CD14-positive monocyte (primary cell): ENCODE results near the gene HOXC9. TPM values are rescaled to one million over a fixed set of nuclear protein-coding genes. Genes with fewer than 3 reads are reported as not detected.

Source experiments
- DNase-seq, 3 donors: peaks; one replicate each; pipeline ENCODE4 v3.0.0-alpha.2; 2011 to 2022
- H2AFZ ChIP-seq: 2 replicates; pipeline ENCODE4 v1.6.0; 2012; ENCODE audit warnings: mild to moderate bottlenecking, low read depth, low read length, inconsistent platforms; ENCODE audit not compliant: insufficient read depth, poor library complexity, severe bottlenecking
- H3K27ac ChIP-seq, 2 donors: 1 replicate in 1 of 2; 2 replicates in 1 of 2; pipeline ENCODE4 v1.5.1; 2012 to 2013; ENCODE audit warnings: low read length in 2 of 2, control low read depth in 1 of 2, inconsistent platforms in 1 of 2, low read depth in 1 of 2, mild to moderate bottlenecking in 1 of 2
- H3K27me3 ChIP-seq, 2 donors: one replicate each; pipeline versions ENCODE4 v1.6.0 to v1.6.1; 2011 to 2013; ENCODE audit warnings: low read length in 2 of 2; ENCODE audit not compliant: control insufficient read depth in 2 of 2, insufficient read depth in 2 of 2
- H3K36me3 ChIP-seq, 2 donors: replicated peaks in 1 of 2; 1 replicate in 1 of 2; 2 replicates in 1 of 2; pipeline versions ENCODE4 v1.5.1 to v1.6.1; 2012 to 2013; ENCODE audit warnings: low read length in 2 of 2, control low read depth in 1 of 2, inconsistent platforms in 1 of 2, mild to moderate bottlenecking in 1 of 2; ENCODE audit not compliant: insufficient read depth in 2 of 2, control insufficient read depth in 1 of 2
- H3K4me1 ChIP-seq, 2 donors: 1 replicate in 1 of 2; 2 replicates in 1 of 2; pipeline versions ENCODE4 v1.5.1 to v1.6.1; 2012 to 2013; ENCODE audit warnings: low read length in 2 of 2, control low read depth in 1 of 2, inconsistent platforms in 1 of 2, mild to moderate bottlenecking in 1 of 2, moderate library complexity in 1 of 2; ENCODE audit not compliant: insufficient read depth in 2 of 2, control insufficient read depth in 1 of 2
- H3K4me2 ChIP-seq: replicated peaks from 2 replicates; pipeline ENCODE3; 2012; ENCODE audit warnings: low read length, moderate library complexity, mild to moderate bottlenecking; ENCODE audit not compliant: poor library complexity, severe bottlenecking; ENCODE audit errors: extremely low read depth
- H3K4me3 ChIP-seq, 3 experiments: fragments of 200-600 bp in 1 of 3; sonication (generic) in 1 of 3; replicated peaks in 1 of 3; 1 replicate in 2 of 3; 2 replicates in 1 of 3; pipeline ENCODE4 v1.5.1; 2011 to 2013; ENCODE audit warnings: low read length in 3 of 3, mild to moderate bottlenecking in 3 of 3, control low read depth in 2 of 3, low read depth in 2 of 3, inconsistent platforms in 1 of 3, moderate library complexity in 1 of 3
- H3K79me2 ChIP-seq: 2 replicates; pipeline ENCODE4 v1.6.0; 2012; ENCODE audit warnings: mild to moderate bottlenecking, control low read depth, inconsistent platforms, low read length, moderate library complexity; ENCODE audit not compliant: insufficient read depth
- H3K9ac ChIP-seq: 2 replicates; pipeline ENCODE4 v1.6.0; 2017; ENCODE audit warnings: low read length, mild to moderate bottlenecking; ENCODE audit not compliant: insufficient read depth, poor library complexity, severe bottlenecking
- H3K9me3 ChIP-seq, 2 donors: replicated peaks in 1 of 2; 1 replicate in 1 of 2; 2 replicates in 1 of 2; pipeline versions ENCODE4 v1.5.1 to v1.6.1; 2012 to 2013; ENCODE audit warnings: low read length in 2 of 2, control low read depth in 1 of 2; ENCODE audit not compliant: control insufficient read depth in 1 of 2, insufficient read depth in 1 of 2
- H4K20me1 ChIP-seq: 2 replicates; pipeline ENCODE4 v1.6.0; 2012; ENCODE audit warnings: mild to moderate bottlenecking, low read length, control low read depth, moderate library complexity; ENCODE audit not compliant: insufficient read depth
- H3K27ac Mint-ChIP-seq, 7 donors: one replicate each; pipeline ENCODE4 v1.8.0; 2020; ENCODE audit warnings: mild to moderate bottlenecking in 7 of 7, mixed read lengths in 7 of 7, moderate library complexity in 6 of 7, inconsistent platforms in 2 of 7
- H3K27me3 Mint-ChIP-seq, 3 donors: one replicate each; pipeline ENCODE4 v1.8.0; 2021 to 2022; ENCODE audit warnings: low read depth in 3 of 3, mild to moderate bottlenecking in 3 of 3, mixed read lengths in 3 of 3, moderate library complexity in 3 of 3, inconsistent platforms in 1 of 3
- H3K36me3 Mint-ChIP-seq, 2 donors: one replicate each; pipeline ENCODE4 v1.8.0; 2020; ENCODE audit warnings: mixed read lengths in 2 of 2, inconsistent platforms in 1 of 2, mild to moderate bottlenecking in 1 of 2
- H3K4me1 Mint-ChIP-seq: one replicate; pipeline ENCODE4 v1.8.0; 2020; ENCODE audit warnings: mild to moderate bottlenecking, mixed read lengths
- H3K4me3 Mint-ChIP-seq, 2 donors: one replicate each; pipeline ENCODE4 v1.8.0; 2020; ENCODE audit warnings: mild to moderate bottlenecking in 2 of 2, mixed read lengths in 2 of 2, moderate library complexity in 1 of 2
- H3K9me3 Mint-ChIP-seq, 7 donors: one replicate each; pipeline ENCODE4 v1.8.0; 2020 to 2022; ENCODE audit warnings: mixed read lengths in 7 of 7, mild to moderate bottlenecking in 6 of 7, moderate library complexity in 6 of 7, inconsistent platforms in 2 of 7
- WGBS: methylation state at CpG from one replicate; pipeline ENCODE4 v1.1.5; 2013; ENCODE audit warnings: missing lambda C conversion rate; ENCODE audit not compliant: insufficient coverage; 5-methylcytosine and 5-hydroxymethylcytosine counted together
- intact Hi-C, 2 donors: fragments of 100-400 bp; cut with micrococcal nuclease; formaldehyde crosslinking; loops; one replicate each; pipeline versions ENCODE4 v1.15.0 to v1.15.1; 2023
- polyA plus RNA-seq, 3 donors: library from polyadenylated mRNA; depleted of rRNA in 1 of 3; unstranded in 2 of 3; stranded (reverse) in 1 of 3; fragments of 300-500 nt in 2 of 3; fragments of >200 nt in 1 of 3; fragmentation: Illumina TruSeq in 2 of 3; gene quantifications; 1 replicate in 2 of 3; 2 replicates in 1 of 3; pipeline ENCODE4 v1.2.3, GENCODE V29; 2012 to 2021
- TF ChIP-seq, protein P1 (sequence below): fragments of 200-600 bp; IDR thresholded peaks from one replicate; pipeline ENCODE4 v1.8.0; 2022; ENCODE audit warnings: antibody characterized with exemption, mild to moderate bottlenecking

The HOXC9 gene
- polyA plus RNA-seq, 3 donors = not detected

GRCh38 chr12:53975479-53976152 lies 24.3 kb upstream of the HOXC9 start:
- 3% methylated on average over 12 of the region's 31 CpGs for WGBS
- H3K4me3 Mint-ChIP-seq = peak overlapping the region in 1 of 2 donors; percentile 86
- H3K27me3 ChIP-seq = peaks cover 97 to 100% of the 10 kb centered on the region in 2 donors
- no peak for DNase-seq
- peaks cover 96 to 100% (median 99%) of the 10 kb centered on the region in 3 donors for H3K27me3 Mint-ChIP-seq
- H4K20me1 ChIP-seq = no peaks in the 10 kb centered on the region
- H3K4me3 ChIP-seq = no peak overlapping the region
- H3K27ac Mint-ChIP-seq = peak overlapping the region in 2 of 7 donors; percentile 38 to 63
- TF ChIP-seq, protein P1, sequence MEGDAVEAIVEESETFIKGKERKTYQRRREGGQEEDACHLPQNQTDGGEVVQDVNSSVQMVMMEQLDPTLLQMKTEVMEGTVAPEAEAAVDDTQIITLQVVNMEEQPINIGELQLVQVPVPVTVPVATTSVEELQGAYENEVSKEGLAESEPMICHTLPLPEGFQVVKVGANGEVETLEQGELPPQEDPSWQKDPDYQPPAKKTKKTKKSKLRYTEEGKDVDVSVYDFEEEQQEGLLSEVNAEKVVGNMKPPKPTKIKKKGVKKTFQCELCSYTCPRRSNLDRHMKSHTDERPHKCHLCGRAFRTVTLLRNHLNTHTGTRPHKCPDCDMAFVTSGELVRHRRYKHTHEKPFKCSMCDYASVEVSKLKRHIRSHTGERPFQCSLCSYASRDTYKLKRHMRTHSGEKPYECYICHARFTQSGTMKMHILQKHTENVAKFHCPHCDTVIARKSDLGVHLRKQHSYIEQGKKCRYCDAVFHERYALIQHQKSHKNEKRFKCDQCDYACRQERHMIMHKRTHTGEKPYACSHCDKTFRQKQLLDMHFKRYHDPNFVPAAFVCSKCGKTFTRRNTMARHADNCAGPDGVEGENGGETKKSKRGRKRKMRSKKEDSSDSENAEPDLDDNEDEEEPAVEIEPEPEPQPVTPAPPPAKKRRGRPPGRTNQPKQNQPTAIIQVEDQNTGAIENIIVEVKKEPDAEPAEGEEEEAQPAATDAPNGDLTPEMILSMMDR = no peak
- peaks cover 26 to 88% of the 10 kb centered on the region in 2 donors for H3K9me3 ChIP-seq
- peaks cover 10 to 23% of the 10 kb centered on the region in 2 donors for H3K36me3 Mint-ChIP-seq
- no peaks in the 10 kb centered on the region for H3K36me3 ChIP-seq
- peaks cover 10 to 23% of the 10 kb centered on the region in 2 donors for H3K4me1 ChIP-seq
- intact Hi-C loops = loop anchor here in 1 of 2 donors (10.0 kb wide), 1 partner anchor 59 kb away; the partner anchor contains the start of gene HOXC5
- no peak overlapping the region for H3K9ac ChIP-seq
- no peak overlapping the region for H3K27ac ChIP-seq
- H3K4me1 Mint-ChIP-seq = peaks cover 27% of the 10 kb centered on the region
- peaks cover 6 to 75% (median 51%) of the 10 kb centered on the region in 7 donors for H3K9me3 Mint-ChIP-seq
- H2AFZ ChIP-seq = no peak overlapping the region
- no peak overlapping the region for H3K4me2 ChIP-seq
- H3K79me2 ChIP-seq = no peaks in the 10 kb centered on the region

- H3K27me3 ChIP-seq = peaks cover 97 to 100% of the 10 kb centered on the region in 2 donors
- intact Hi-C loops = loop anchor here in 1 of 2 donors (10.0 kb wide), 1 partner anchor 59 kb away; the partner anchor contains the start of gene HOXC5
- Mint-ChIP-seq H3K9me3 (peaks cover 6 to 70% (median 50%) of the 10 kb centered on the region in 7 donors), H3K4me1 (peaks cover 27% of the 10 kb centered on the region), H3K27ac (no peak overlapping the region), H3K27me3 (peaks cover 96 to 100% (median 99%) of the 10 kb centered on the region in 3 donors), H3K36me3 (peaks cover 10 to 23% of the 10 kb centered on the region in 2 donors), H3K4me3 (peak overlapping the region in 1 of 2 donors; percentile 86)
- no peak overlapping the region for H3K9ac ChIP-seq
- no peaks in the 10 kb centered on the region for H4K20me1 ChIP-seq
- peaks cover 10 to 23% of the 10 kb centered on the region in 2 donors for H3K4me1 ChIP-seq
- H3K36me3 ChIP-seq = no peaks in the 10 kb centered on the region
- WGBS = 12% methylated on average over 6 of the region's 21 CpGs
- H3K4me3 ChIP-seq = no peak overlapping the region
- no peaks in the 10 kb centered on the region for H3K79me2 ChIP-seq
- DNase-seq = no peak
- TF ChIP-seq, protein P1 = no peak
- H3K9me3 ChIP-seq = peaks cover 26 to 87% of the 10 kb centered on the region in 2 donors
- no peak overlapping the region for H3K27ac ChIP-seq
- H2AFZ ChIP-seq = no peak overlapping the region
- H3K4me2 ChIP-seq = no peak overlapping the region
Measured at GRCh38 chr12:53976172-53976822, 23.7 kb upstream of the HOXC9 start.
